H1 (cell line): ENCODE results near the gene FUT2. TPM values are rescaled to one million over a fixed set of nuclear protein-coding genes. Genes with fewer than 3 reads are reported as not detected.

Source experiments
- SIX5 ChIP-seq: IDR thresholded peaks from 2 replicates; pipeline ENCODE4 v1.6.1; 2011; ENCODE audit warnings: mild to moderate bottlenecking, low read depth, low read length
- polyA plus RNA-seq, 7 experiments: library from polyadenylated mRNA; depleted of rRNA in 3 of 7; stranded (reverse) in 5 of 7; unstranded in 2 of 7; fragments of >200 nt in 5 of 7; fragments of 200-250 nt in 2 of 7; gene quantifications; 1 replicate in 5 of 7; 2 replicates in 1 of 7; 4 replicates in 1 of 7; pipeline versions ENCODE4 v1.2.1 to v1.2.3, GENCODE V29; 2011 to 2013; ENCODE audit warnings: missing spikeins in 2 of 7, mixed read lengths in 2 of 7
- total RNA-seq: library from RNA; stranded (reverse); fragmentation: NEBNext Ultra II Directional; extraction: Animal tissue kit (Norgen Biotek cat#: 25700); gene quantifications from 2 replicates; pipeline ENCODE4 v1.2.1, GENCODE V29; 2021
- TF ChIP-seq, protein P1 (sequence below): IDR thresholded peaks from 2 replicates; pipeline ENCODE4 v1.6.1; 2011; ENCODE audit warnings: low read depth, mild to moderate bottlenecking, low read length; ENCODE audit not compliant: insufficient read depth

FUT2 gene
- total and polyA plus RNA-seq, 2 of the 8 experiments (the other 6 are each of a cell fraction or from before 2014, with no cell fraction given): 5.0 to 5.6 TPM

DNA sequence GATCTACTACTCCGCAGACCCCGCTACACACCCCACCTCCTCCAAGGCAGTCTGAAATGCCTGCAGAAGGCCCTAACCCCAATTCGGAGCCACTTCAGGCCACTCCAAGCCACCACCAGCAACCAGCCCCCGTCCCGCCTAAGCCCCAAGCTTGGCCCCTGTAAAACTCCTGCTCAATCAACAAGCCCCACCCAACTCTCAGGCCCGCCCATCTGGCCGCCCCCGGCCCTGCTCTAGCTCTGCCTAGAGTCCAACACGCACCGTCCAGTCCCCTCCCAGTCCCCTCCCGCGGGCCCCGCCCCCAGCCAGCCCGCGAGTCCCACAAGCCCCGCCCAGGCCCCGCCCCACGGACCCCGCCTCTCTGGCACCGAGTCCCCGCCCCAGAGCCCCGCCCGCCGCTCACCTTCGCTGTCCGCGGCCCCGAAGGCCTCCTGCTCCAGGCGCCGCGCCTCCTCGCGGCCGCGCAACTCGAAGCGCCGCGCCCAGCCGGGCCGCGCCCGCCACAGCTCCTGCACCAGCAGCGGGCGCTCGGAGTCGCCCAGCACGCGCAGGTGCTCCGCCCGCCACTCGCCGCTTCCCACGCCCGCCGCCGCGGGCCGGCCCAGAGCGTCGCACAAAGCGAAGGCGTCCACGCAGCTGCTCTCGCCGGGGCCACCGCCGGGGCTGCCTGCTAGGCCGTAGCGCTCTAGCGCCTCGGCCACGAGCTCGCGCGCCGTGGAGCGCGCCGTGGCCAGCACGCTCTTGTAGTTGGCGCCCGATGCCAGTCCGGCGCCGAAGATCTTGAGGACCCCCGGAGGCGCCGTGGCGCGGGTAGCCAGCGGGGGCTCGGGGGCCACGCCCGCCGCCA is 43.0 kb downstream of the FUT2 start (continued):
- TF ChIP-seq, protein P1, sequence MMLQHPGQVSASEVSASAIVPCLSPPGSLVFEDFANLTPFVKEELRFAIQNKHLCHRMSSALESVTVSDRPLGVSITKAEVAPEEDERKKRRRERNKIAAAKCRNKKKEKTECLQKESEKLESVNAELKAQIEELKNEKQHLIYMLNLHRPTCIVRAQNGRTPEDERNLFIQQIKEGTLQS: no peak
- no peak for TF ChIP-seq SIX5
